ENCODE measurements around the gene AQP2.
A peak's percentile ranks its signal among the peaks of the same experiment; 100 is the strongest.

The AQP2 gene

GRCh38 chr12:49950273-49951251 lies at the start of gene AQP2:
Gene AQP2, plus strand, starts transcription at chr12:49950737. Its CDS starts 94 bp downstream, at chr12:49950831.
- DNase-seq (ENCODE audit: low spot score), result no peak

GRCh38 chr12:49901026-49901425 lies 49.5 kb upstream of the AQP2 start:
- no peak for DNase-seq (ENCODE audit: low spot score)

- no peak for DNase-seq (ENCODE audit: low spot score)
These were observed 48.6 kb upstream of the AQP2 start for GRCh38 chr12:49901986-49902385.

- DNase-seq (ENCODE audit: low spot score), result no peak
These were observed 47.9 kb upstream of the AQP2 start for GRCh38 chr12:49902399-49903350.

- no peak for DNase-seq (ENCODE audit: low spot score)
These were observed 47.2 kb upstream of the AQP2 start for GRCh38 chr12:49903351-49903699.

- peak; percentile 69 for DNase-seq (ENCODE audit: low spot score)
These were observed 46.7 kb upstream of the AQP2 start, which contains the start of gene FAIM2 for GRCh38 chr12:49903700-49904423. Gene FAIM2, minus strand, starts transcription at chr12:49903900. Its CDS starts 108 bp downstream, at chr12:49903792.

- DNase-seq (ENCODE audit: low spot score), result no peak
These were observed 45.9 kb upstream of the AQP2 start for GRCh38 chr12:49904601-49905000.

GRCh38 chr12:49905718-49906314 lies 44.7 kb upstream of the AQP2 start:
- DNase-seq (ENCODE audit: low spot score), result no peak

GRCh38 chr12:49907352-49907751 lies 43.2 kb upstream of the AQP2 start:
- no peak for DNase-seq (ENCODE audit: low spot score)

GRCh38 chr12:49909356-49909755 lies 41.2 kb upstream of the AQP2 start:
- no peak for DNase-seq (ENCODE audit: low spot score)

- no peak for DNase-seq (ENCODE audit: low spot score)
These were observed 40.7 kb upstream of the AQP2 start for GRCh38 chr12:49909826-49910225.

- DNase-seq (ENCODE audit: low spot score), result no peak
These were observed 40.0 kb upstream of the AQP2 start for GRCh38 chr12:49910331-49911212.

GRCh38 chr12:49911213-49911605 lies 39.3 kb upstream of the AQP2 start:
- DNase-seq (ENCODE audit: low spot score), result no peak

GRCh38 chr12:49912345-49913255 lies 37.9 kb upstream of the AQP2 start:
- no peak for DNase-seq (ENCODE audit: low spot score)

GRCh38 chr12:49916129-49916919 lies 34.2 kb upstream of the AQP2 start:
- DNase-seq (ENCODE audit: low spot score), result no peak

GRCh38 chr12:49917166-49917787 lies 33.3 kb upstream of the AQP2 start:
- DNase-seq (ENCODE audit: low spot score), result no peak

GRCh38 chr12:49917788-49918173 lies 32.8 kb upstream of the AQP2 start:
- DNase-seq (ENCODE audit: low spot score), result no peak
